ENCODE results near the gene PRICKLE3.

DNA sequence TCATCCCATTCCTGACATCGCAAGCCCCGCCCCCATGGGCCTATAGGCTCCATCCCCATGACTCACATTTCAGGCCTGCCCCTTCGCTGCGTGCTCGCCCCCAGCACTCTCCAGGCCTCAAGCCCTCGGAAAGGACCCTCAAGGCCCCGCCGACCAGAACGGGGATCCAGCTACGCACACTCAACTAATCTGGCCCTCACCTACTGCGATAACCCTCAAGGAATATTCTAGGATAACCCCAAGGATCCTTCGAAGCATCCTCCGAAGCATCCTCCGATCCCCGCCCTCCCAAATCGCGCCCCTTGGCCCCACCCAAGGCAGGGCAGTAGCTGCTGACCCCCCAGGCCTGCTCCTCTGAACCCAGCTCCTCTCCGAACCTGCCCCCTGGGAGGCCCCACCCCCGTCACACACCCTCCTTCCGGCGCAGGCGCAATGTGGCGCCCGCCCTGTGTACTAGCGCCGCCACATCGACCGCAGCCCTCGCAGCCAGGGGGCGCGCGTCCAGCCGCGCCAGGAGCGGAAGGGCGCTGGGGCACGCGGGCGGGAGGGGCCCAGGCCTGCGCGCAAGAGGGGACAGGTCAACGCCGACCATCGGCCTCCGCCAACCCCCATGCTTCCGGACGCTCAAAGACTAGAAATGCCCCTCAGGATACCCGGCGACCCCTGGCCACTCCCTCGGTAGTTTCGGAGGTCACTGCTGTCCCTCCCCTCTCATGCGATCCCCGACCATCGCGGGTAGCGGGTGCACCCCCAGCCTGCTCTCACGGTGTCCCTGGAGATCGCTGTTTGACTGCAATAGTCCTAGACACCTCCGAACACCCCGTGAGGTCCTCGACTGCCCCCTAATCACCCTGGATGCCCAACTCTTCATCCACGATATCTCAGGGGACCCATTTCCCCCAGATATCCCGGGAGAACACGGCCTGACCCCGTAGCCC lies 30.0 kb downstream of the PRICKLE3 start:
- TF ChIP-seq, protein P1, sequence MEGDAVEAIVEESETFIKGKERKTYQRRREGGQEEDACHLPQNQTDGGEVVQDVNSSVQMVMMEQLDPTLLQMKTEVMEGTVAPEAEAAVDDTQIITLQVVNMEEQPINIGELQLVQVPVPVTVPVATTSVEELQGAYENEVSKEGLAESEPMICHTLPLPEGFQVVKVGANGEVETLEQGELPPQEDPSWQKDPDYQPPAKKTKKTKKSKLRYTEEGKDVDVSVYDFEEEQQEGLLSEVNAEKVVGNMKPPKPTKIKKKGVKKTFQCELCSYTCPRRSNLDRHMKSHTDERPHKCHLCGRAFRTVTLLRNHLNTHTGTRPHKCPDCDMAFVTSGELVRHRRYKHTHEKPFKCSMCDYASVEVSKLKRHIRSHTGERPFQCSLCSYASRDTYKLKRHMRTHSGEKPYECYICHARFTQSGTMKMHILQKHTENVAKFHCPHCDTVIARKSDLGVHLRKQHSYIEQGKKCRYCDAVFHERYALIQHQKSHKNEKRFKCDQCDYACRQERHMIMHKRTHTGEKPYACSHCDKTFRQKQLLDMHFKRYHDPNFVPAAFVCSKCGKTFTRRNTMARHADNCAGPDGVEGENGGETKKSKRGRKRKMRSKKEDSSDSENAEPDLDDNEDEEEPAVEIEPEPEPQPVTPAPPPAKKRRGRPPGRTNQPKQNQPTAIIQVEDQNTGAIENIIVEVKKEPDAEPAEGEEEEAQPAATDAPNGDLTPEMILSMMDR (conservative IDR thresholded peaks at IDR 0.05; ENCODE audit: low read length), result peak; percentile 70
- no peak for TF ChIP-seq EZH2phosphoT487 (IDR thresholded peaks at IDR 0.05; ENCODE audit: borderline replicate concordance, low read depth, low read length)
